ENCODE results near the gene DDR2.
"Not testable (repeated sequence)": the region's sequence is repeated elsewhere in the genome, so short reads cannot be mapped to it uniquely, and the experiment has no call there.

The DDR2 gene

DNA sequence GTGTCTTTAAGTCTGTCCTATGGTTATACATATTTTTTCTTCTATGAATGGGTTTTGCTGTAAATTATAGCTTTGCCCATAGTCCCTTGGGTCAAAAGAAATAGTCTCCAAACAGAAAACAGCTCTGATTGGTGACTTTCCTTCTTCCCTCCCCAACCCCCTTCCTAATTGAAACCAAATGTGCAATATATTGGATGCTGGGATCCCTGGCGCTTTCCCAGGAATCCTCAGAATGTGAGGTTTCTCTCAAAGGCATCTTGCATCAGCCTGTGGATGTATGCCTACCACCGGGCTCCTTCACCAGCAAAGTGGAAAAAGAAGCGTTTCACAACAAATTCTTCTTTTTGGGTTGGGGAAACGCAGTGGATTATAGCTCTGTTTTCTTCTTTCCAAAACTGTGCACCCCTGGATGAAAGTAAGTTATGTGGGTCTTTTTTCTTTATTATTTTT, at the start of gene DDR2:
TSS of gene DDR2 (plus strand) at position 248 of the 450 bp plus-strand sequence. CDS start 86,600 bp downstream, outside the sequence.
- DNase-seq (ENCODE audit: low read depth) = peak; percentile 89
- H3K4me3 ChIP-seq (ENCODE audit: low read depth, low read length) = peak within 1 kb of the TSS; percentile 74

DNA sequence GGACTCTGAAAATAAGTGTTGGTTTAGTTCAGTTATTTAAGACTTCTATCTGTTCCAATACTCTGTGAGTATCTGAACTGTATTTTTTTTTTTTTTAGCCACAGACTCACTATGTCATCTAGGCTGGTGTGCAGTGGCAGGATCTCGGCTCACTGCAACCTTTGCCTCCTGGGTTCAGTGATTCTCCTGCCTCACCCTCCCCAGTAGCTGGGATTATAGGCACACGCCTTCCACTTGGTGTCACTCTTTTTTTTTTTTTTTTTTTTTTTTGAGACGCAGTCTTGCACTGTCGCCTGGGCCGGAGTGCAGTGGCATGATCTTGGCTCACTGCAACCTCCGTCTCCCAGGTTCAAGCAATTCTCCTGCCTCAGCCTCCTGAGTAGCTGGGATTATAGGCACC, 49.4 kb upstream of the DDR2 start:
- DNase-seq (ENCODE audit: low read depth) = not testable (repeated sequence)

DNA sequence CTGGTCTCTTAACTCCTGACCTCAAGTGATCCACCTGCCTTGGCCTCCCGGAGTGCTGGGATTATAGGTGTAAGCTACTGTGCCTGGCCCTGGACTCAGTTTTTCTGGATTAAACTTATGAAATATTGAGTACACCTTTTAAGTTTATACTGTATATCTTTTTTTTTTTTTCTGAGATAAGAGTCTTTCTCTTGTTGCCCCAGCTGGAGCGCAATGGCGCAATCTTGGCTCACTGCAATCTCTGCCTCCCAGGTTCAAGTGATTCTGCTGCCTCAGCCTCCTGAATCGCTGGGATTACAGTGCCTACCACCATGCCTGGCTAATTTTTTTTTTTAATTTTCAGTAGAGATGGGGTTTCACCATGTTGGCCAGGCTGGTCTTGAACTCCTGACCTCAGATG, 47.2 kb upstream of the DDR2 start:
- not testable (repeated sequence) for DNase-seq (ENCODE audit: low read depth); H3K4me3 ChIP-seq (ENCODE audit: low read depth, low read length)

More for the DNA sequence above, 49.4 kb upstream of the DDR2 start:
- not testable (repeated sequence) for H3K4me3 ChIP-seq (ENCODE audit: low read depth, low read length)

- no peak overlapping the region for H3K4me3 ChIP-seq (ENCODE audit: low read depth, low read length)
- no peak for DNase-seq (ENCODE audit: low read depth)
These were observed 44.9 kb upstream of the DDR2 start for GRCh38 chr1:162587347-162587746.

- H3K4me3 ChIP-seq (ENCODE audit: low read depth, low read length) = no peak overlapping the region
- DNase-seq (ENCODE audit: low read depth) = no peak
These were observed 44.5 kb upstream of the DDR2 start for GRCh38 chr1:162587761-162588260.

GRCh38 chr1:162590101-162590500, 42.2 kb upstream of the DDR2 start:
- H3K4me3 ChIP-seq (ENCODE audit: low read depth, low read length) = no peak overlapping the region
- DNase-seq (ENCODE audit: low read depth) = no peak

DNA sequence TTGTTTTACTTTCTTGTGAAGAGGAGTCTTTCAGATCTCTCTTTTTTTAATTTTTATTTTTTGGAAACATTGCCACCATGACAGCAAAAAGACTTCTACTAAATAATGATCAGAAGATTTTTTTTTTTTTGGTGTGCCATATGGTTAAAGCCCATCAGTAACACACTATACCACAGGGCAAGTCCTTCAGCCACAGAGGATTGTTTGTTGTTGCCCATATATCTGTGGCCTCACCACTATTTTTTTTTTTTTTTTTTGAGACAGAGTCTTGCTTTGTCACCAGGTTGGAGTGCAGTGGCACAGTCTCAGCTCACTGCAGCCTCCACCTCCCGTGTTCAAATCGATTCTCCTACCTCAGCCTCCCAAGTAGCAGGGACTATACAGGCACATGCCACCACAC, 41.6 kb upstream of the DDR2 start:
- no peak overlapping the region for H3K4me3 ChIP-seq (ENCODE audit: low read depth, low read length)
- DNase-seq (ENCODE audit: low read depth) = no peak

GRCh38 chr1:162596514-162597170, 35.6 kb upstream of the DDR2 start:
- H3K4me3 ChIP-seq (ENCODE audit: low read depth, low read length) = no peak overlapping the region
- DNase-seq (ENCODE audit: low read depth) = no peak

- no peak for DNase-seq (ENCODE audit: low read depth)
- H3K4me3 ChIP-seq (ENCODE audit: low read depth, low read length) = no peak overlapping the region
These were observed 32.8 kb upstream of the DDR2 start for GRCh38 chr1:162599451-162599850.

DNA sequence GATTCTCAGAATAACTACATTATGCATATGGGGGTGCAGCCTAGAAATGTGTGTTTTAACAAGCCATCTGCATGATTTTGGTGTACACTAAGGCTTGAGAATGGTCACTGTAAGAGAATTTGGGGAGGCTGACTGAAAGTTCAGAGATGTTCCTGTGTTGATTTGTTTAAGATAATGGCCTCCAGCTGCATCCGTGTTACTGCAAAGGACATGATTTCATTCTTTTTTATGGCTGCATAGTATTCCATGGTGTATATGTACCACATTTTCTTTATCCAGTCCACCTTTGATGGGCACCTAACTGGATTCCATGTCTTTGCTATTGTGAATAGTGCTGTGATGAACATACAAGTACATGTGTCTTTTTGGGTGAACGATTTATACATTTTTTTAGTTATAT, 29.1 kb upstream of the DDR2 start:
- DNase-seq (ENCODE audit: low read depth); H3K4me3 ChIP-seq (ENCODE audit: low read depth, low read length): not testable (repeated sequence)

DNA sequence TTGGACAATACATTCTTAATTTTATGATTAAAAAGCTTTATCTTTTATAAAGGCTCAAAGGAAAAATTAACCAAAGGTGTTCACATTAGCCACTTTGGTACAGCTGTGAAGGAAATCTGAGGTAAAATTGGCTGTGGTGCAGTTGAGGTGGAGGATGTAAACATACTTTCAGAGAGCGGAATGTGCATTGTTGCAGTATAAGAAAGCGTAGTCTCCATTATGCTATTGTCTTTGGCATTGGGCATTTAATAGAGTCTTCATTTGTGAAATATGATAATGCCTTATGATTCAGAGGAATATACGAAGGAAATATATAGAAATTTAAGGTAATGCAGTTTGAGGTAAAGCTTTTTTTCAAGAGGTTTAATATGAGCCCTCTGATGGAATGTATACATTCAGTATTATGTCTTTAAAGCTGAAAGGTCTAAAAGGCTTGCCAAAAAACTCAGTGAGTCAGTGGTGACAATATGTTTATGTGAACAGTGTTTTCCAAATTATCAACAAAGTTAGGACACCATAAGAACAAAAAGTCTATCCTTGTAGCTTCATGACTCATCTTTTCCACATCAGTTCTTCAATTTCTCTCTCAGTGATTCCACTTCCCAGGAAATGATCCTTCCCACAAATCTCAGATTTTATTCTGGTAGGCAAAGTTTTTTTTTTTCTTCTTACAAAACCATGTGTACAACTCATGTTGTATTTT, 26.9 kb upstream of the DDR2 start:
- DNase-seq (ENCODE audit: low read depth) = peak; percentile 92
- H3K4me3 ChIP-seq (ENCODE audit: low read depth, low read length) = no peak overlapping the region

- no peak for DNase-seq (ENCODE audit: low read depth)
- no peak overlapping the region for H3K4me3 ChIP-seq (ENCODE audit: low read depth, low read length)
These were observed 23.0 kb upstream of the DDR2 start for GRCh38 chr1:162609306-162609705.

- DNase-seq (ENCODE audit: low read depth) = peak; percentile 56
- H3K4me3 ChIP-seq (ENCODE audit: low read depth, low read length) = no peak overlapping the region
These were observed 19.5 kb upstream of the DDR2 start for GRCh38 chr1:162612606-162613400.

DNA sequence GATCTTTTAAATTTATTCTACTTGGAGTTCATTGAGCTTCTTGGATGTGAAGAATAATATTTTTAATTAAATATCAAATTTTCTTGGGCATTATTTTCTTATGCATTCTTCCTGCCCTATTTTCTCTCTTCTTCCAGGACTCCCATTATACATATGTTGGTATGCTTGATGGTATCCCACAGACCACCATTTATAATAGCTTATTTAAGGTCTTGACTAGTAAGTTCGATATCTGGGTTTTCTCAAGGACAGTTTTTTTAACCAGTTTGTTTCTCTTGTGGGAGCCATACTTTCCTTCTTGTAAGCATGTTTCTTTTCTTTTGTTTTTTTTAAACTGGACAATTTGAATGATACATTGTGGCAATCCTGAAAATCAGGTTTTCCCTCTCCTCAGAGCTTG, 15.4 kb upstream of the DDR2 start:
- no peak overlapping the region for H3K4me3 ChIP-seq (ENCODE audit: low read depth, low read length)
- DNase-seq (ENCODE audit: low read depth) = no peak

- no peak for DNase-seq (ENCODE audit: low read depth)
- no peak overlapping the region for H3K4me3 ChIP-seq (ENCODE audit: low read depth, low read length)
These were observed 14.8 kb upstream of the DDR2 start for GRCh38 chr1:162617513-162617912.

GRCh38 chr1:162619076-162619475, 13.2 kb upstream of the DDR2 start:
- no peak for DNase-seq (ENCODE audit: low read depth)
- no peak overlapping the region for H3K4me3 ChIP-seq (ENCODE audit: low read depth, low read length)

DNA sequence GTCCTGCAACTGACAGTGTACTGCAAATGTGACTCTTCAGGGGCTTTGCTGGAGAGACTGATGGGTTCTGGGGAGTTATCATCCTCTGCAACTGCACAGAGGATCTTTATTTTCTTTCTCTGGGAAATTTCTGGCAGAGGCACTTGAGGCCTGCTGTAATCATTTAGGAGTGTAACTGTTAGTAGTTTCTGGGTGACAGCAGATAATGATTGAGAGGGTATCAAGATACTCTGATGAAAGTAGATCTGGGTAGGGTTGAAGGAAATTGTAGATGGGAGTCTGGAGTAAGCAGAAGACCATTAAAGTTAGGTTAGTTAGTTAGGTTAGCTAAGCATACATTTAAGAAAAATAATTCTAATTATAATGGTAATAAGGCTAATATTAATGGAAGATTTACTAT, 11.0 kb upstream of the DDR2 start:
- no peak for DNase-seq (ENCODE audit: low read depth)

DNA sequence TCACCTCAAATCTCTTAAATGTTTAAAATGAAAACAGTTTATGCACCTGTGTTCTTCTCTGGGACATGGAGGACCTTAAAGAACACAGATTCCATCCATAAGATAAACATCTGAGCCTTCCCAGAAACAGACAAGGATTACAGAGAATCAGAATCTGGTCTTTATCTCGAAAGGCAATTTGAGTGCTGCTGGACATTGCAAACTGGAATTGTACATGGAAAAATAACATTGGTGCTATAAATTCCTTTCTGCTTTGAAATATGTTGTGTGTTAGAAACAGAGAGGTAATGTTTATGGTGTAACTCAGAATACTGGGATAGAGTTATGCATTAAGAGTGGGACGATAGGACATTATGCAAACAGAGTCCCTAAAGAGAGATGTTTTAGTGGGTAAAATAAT, 6.6 kb upstream of the DDR2 start:
- no peak overlapping the region for H3K4me3 ChIP-seq (ENCODE audit: low read depth, low read length)
- no peak for DNase-seq (ENCODE audit: low read depth)

More for the DNA sequence above, 11.0 kb upstream of the DDR2 start:
- no peak overlapping the region for H3K4me3 ChIP-seq (ENCODE audit: low read depth, low read length)

DNA sequence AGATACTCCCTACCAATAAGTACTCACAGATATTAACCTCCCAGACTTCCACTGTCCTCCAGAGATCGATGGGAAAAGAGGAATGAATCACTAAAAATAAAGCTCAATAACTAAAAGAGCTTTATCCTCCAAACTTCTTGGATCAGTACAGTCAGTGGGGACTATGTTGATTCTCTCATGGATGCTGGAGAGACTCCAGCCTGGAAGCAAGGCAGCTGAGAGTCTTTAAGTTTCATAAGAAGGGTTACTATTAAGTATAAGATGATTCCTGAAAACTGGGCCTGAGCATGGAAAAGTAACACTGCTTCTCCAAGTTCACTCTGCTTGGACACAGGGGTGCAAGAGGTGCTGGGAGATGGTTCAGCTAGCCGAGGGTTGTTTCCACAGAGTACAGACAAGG, 6.2 kb upstream of the DDR2 start:
- no peak overlapping the region for H3K4me3 ChIP-seq (ENCODE audit: low read depth, low read length)
- DNase-seq (ENCODE audit: low read depth) = no peak

GRCh38 chr1:162626761-162627160, 5.5 kb upstream of the DDR2 start:
- H3K4me3 ChIP-seq (ENCODE audit: low read depth, low read length) = no peak overlapping the region
- no peak for DNase-seq (ENCODE audit: low read depth)
